CD4-positive, alpha-beta T cell treated with Interleukin-12 subunit alpha and Interleukin-12 subunit beta, for 1 hour (primary cell): ENCODE results near the gene TAAR6.
"Not testable (repeated sequence)": the region's sequence is repeated elsewhere in the genome, so short reads cannot be mapped to it uniquely, and the experiment has no call there.

ENCODE experiments used
- DNase-seq: peaks from one replicate; pipeline ENCODE4 v3.0.0-alpha.2; 2020

Gene TAAR6

GRCh38 chr6:132570221-132570777 lies at the start of gene TAAR6:
TAAR6 (plus strand) TSS chr6:132570322; CDS start chr6:132570322, 0 bp downstream.
- DNase-seq, result no peak

GRCh38 chr6:132520953-132521352 lies 49.2 kb upstream of the TAAR6 start:
- DNase-seq, result no peak

GRCh38 chr6:132524646-132525045 lies 45.5 kb upstream of the TAAR6 start:
- no peak for DNase-seq

- no peak for DNase-seq
These were observed 44.3 kb upstream of the TAAR6 start for GRCh38 chr6:132525866-132526265.

GRCh38 chr6:132526461-132526860 lies 43.7 kb upstream of the TAAR6 start:
- DNase-seq, result no peak

GRCh38 chr6:132527791-132528190 lies 42.3 kb upstream of the TAAR6 start:
- no peak for DNase-seq

- DNase-seq, result peak; percentile 69
These were observed 39.7 kb upstream of the TAAR6 start for GRCh38 chr6:132530293-132530974.

- DNase-seq, result not testable (repeated sequence)
These were observed 35.6 kb upstream of the TAAR6 start for GRCh38 chr6:132534546-132534945.

GRCh38 chr6:132537145-132537544 lies 33.0 kb upstream of the TAAR6 start:
- no peak for DNase-seq

- no peak for DNase-seq
These were observed 32.1 kb upstream of the TAAR6 start, which contains the start of gene TAAR9 for GRCh38 chr6:132537977-132538376. TAAR9 (plus strand) TSS chr6:132538277; CDS start chr6:132538290, 13 bp downstream.

GRCh38 chr6:132544826-132545225 lies 25.3 kb upstream of the TAAR6 start:
- no peak for DNase-seq

- DNase-seq, result no peak
These were observed 21.2 kb upstream of the TAAR6 start for GRCh38 chr6:132548746-132549463.

GRCh38 chr6:132551214-132551613 lies 18.9 kb upstream of the TAAR6 start:
- DNase-seq, result no peak

- DNase-seq, result no peak
These were observed 17.8 kb upstream of the TAAR6 start, which contains the start of gene TAAR8 for GRCh38 chr6:132552372-132552771. TAAR8 (plus strand) TSS chr6:132552672; CDS start chr6:132552693, 21 bp downstream.

GRCh38 chr6:132560087-132560486 lies 10.0 kb upstream of the TAAR6 start:
- DNase-seq, result not testable (repeated sequence)

- no peak for DNase-seq
These were observed 3.7 kb upstream of the TAAR6 start for GRCh38 chr6:132566404-132566803.

GRCh38 chr6:132567566-132567965 lies 2.6 kb upstream of the TAAR6 start:
- DNase-seq, result no peak

- no peak for DNase-seq
These were observed 1.5 kb upstream of the TAAR6 start for GRCh38 chr6:132568611-132569010.

- DNase-seq, result no peak
These were observed 952 bp upstream of the TAAR6 start for GRCh38 chr6:132569170-132569569.

- DNase-seq, result no peak
These were observed 1.7 kb downstream of the TAAR6 start for GRCh38 chr6:132571774-132572173.

GRCh38 chr6:132584698-132585097 lies 14.6 kb downstream of the TAAR6 start:
- no peak for DNase-seq

- peak; percentile 4 for DNase-seq
These were observed 17.3 kb downstream of the TAAR6 start for GRCh38 chr6:132587424-132587823.

- DNase-seq, result no peak
These were observed 19.3 kb downstream of the TAAR6 start, which contains the start of gene TAAR5 for GRCh38 chr6:132589454-132589853. TAAR5 (minus strand) TSS chr6:132589741; CDS start chr6:132589686, 55 bp downstream.

GRCh38 chr6:132590362-132590761 lies 20.2 kb downstream of the TAAR6 start:
- no peak for DNase-seq
